Ascending aorta (tissue), 2 donors: ENCODE measurements around the gene NUP210. TPM values are rescaled to one million over a fixed set of nuclear protein-coding genes. Genes with fewer than 3 reads are reported as not detected.

ENCODE experiments used
- DNase-seq, 2 donors: peaks; one replicate each; pipeline ENCODE4 v3.0.0-alpha.2; 2019; ENCODE audit warnings: low spot score in 2 of 2
- H3K27ac ChIP-seq, 2 donors: fragments of 200-600 bp; sonication (generic); one replicate each; pipeline ENCODE4 v1.5.1; 2016 to 2017; ENCODE audit warnings: mild to moderate bottlenecking in 1 of 2
- H3K27me3 ChIP-seq: fragments of 200-600 bp; sonication (generic); one replicate; pipeline ENCODE4 v1.5.1; 2017
- H3K36me3 ChIP-seq, 2 donors: fragments of 200-600 bp; sonication (generic); one replicate each; pipeline ENCODE4 v1.5.1; 2016
- H3K4me1 ChIP-seq, 2 donors: fragments of 200-600 bp; sonication (generic); one replicate each; pipeline ENCODE4 v1.5.1; 2016 to 2017; ENCODE audit warnings: mild to moderate bottlenecking in 1 of 2
- H3K4me3 ChIP-seq, 2 donors: fragments of 200-600 bp; sonication (generic); one replicate each; pipeline ENCODE4 v1.5.1; 2016 to 2017; ENCODE audit warnings: mild to moderate bottlenecking in 1 of 2
- H3K9me3 ChIP-seq, 2 donors: fragments of 200-600 bp; sonication (generic); one replicate each; pipeline ENCODE4 v1.5.1; 2016
- intact Hi-C: fragments of 100-400 bp; cut with DNase I; formaldehyde crosslinking; loops from one replicate; pipeline ENCODE4 v1.15.1; 2023
- total RNA-seq: library from RNA; depleted of rRNA; stranded (reverse); fragments of >200 nt; gene quantifications from one replicate; pipeline ENCODE4 v1.1.0, GENCODE V29; 2016
- TF ChIP-seq, protein P1 (sequence below), 3 experiments: fragments of 200-600 bp in 2 of 3; fragments of 450-650 bp in 1 of 3; sonication (generic) in 2 of 3; IDR thresholded peaks; one replicate each; pipeline ENCODE4 v1.5.1; 2016 to 2019; ENCODE audit warnings: antibody characterized with exemption in 3 of 3, mild to moderate bottlenecking in 1 of 3, moderate library complexity in 1 of 3

NUP210 gene
- total RNA-seq, 1 donor from 2014 or later, result 11.0 TPM

DNA sequence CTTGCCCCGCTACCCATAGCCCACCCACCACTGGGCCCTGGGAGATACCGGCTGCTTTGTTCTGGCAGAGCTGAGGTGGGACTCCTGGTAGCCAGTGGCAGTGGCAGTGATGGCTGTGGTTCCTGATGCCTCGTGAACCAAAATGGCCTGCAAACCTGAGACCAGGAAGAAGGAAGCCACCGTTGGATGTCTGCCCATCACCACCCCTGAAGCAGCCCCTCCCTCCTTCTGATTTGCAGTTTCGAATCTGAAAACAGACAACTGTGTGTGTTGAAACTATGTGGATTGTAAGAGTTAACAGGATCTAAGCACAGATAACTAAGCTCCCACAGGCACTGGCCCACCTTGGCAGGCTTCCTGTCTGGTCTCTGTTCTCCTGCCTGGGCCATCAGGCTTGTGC, 66.6 kb downstream of the NUP210 start:
- intact Hi-C loops, result no loop called here
- H3K9me3 ChIP-seq, result no peaks in the 10 kb centered on the region
- H3K4me1 ChIP-seq, result no peaks in the 10 kb centered on the region
- TF ChIP-seq, protein P1, sequence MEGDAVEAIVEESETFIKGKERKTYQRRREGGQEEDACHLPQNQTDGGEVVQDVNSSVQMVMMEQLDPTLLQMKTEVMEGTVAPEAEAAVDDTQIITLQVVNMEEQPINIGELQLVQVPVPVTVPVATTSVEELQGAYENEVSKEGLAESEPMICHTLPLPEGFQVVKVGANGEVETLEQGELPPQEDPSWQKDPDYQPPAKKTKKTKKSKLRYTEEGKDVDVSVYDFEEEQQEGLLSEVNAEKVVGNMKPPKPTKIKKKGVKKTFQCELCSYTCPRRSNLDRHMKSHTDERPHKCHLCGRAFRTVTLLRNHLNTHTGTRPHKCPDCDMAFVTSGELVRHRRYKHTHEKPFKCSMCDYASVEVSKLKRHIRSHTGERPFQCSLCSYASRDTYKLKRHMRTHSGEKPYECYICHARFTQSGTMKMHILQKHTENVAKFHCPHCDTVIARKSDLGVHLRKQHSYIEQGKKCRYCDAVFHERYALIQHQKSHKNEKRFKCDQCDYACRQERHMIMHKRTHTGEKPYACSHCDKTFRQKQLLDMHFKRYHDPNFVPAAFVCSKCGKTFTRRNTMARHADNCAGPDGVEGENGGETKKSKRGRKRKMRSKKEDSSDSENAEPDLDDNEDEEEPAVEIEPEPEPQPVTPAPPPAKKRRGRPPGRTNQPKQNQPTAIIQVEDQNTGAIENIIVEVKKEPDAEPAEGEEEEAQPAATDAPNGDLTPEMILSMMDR (IDR thresholded peaks at IDR 0.05), result no peak
- H3K27me3 ChIP-seq, result no peaks in the 10 kb centered on the region
- no peak overlapping the region for H3K4me3 ChIP-seq
- no peak for DNase-seq
- no peak overlapping the region for H3K27ac ChIP-seq
- H3K36me3 ChIP-seq, result no peaks in the 10 kb centered on the region

DNA sequence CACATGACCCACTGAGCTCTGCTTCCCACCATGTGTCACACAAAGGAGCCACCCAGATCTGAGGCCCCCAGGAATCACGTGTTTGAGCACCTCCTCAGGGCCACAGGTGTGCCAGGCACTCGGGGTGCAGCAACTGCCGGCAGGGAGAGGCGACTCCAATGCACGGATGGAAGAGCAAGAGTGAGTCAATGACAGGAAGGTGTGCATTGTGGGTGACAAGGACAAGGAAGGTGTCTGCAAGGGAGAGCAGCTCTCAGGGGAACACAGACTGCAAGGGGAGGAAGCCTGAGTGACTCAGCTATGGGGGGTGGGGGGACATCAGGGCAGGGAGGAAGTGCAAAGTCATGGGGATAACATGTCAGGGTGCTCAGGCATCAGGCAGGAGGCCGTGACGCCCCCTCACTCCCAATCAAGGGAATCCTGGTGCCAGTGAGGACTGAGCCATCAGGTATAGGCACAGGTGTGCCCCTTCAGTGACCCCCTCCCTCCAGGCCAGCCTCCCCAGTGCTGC, 67.4 kb downstream of the NUP210 start:
- no peak for DNase-seq
- Histone ChIP-seq H3K27ac (no peak overlapping the region), H3K9me3 (no peaks in the 10 kb centered on the region), H3K36me3 (no peaks in the 10 kb centered on the region), H3K4me3 (no peak overlapping the region), H3K4me1 (no peaks in the 10 kb centered on the region), H3K27me3 (no peaks in the 10 kb centered on the region)
- TF ChIP-seq, protein P1 (IDR thresholded peaks at IDR 0.05), result no peak
- intact Hi-C loops, result no loop called here

GRCh38 chr3:13349823-13350222, 70.3 kb downstream of the NUP210 start:
- no peaks in the 10 kb centered on the region for H3K9me3 ChIP-seq
- DNase-seq, result no peak
- H3K4me3 ChIP-seq, result no peak overlapping the region
- no peak overlapping the region for H3K27ac ChIP-seq
- H3K36me3 ChIP-seq, result no peaks in the 10 kb centered on the region
- intact Hi-C loops, result no loop called here
- TF ChIP-seq, protein P1 (IDR thresholded peaks at IDR 0.05), result no peak
- no peaks in the 10 kb centered on the region for H3K27me3 ChIP-seq
- no peaks in the 10 kb centered on the region for H3K4me1 ChIP-seq

GRCh38 chr3:13348661-13349396, 71.3 kb downstream of the NUP210 start:
- Histone ChIP-seq H3K27me3 (no peaks in the 10 kb centered on the region), H3K27ac (no peak overlapping the region), H3K4me3 (no peak overlapping the region), H3K4me1 (no peaks in the 10 kb centered on the region), H3K36me3 (no peaks in the 10 kb centered on the region), H3K9me3 (no peaks in the 10 kb centered on the region)
- TF ChIP-seq, protein P1 (IDR thresholded peaks at IDR 0.05), result no peak
- intact Hi-C loops, result no loop called here
- no peak for DNase-seq

GRCh38 chr3:13348100-13348499, 72.0 kb downstream of the NUP210 start:
- H3K4me3 ChIP-seq, result no peak overlapping the region
- no peak for DNase-seq
- H3K27me3 ChIP-seq, result no peaks in the 10 kb centered on the region
- TF ChIP-seq, protein P1 (IDR thresholded peaks at IDR 0.05), result no peak
- no peaks in the 10 kb centered on the region for H3K36me3 ChIP-seq
- no peaks in the 10 kb centered on the region for H3K9me3 ChIP-seq
- intact Hi-C loops, result no loop called here
- H3K4me1 ChIP-seq, result no peaks in the 10 kb centered on the region
- H3K27ac ChIP-seq, result no peak overlapping the region
